ENCODE data around the gene ACOXL.

Gene ACOXL

DNA sequence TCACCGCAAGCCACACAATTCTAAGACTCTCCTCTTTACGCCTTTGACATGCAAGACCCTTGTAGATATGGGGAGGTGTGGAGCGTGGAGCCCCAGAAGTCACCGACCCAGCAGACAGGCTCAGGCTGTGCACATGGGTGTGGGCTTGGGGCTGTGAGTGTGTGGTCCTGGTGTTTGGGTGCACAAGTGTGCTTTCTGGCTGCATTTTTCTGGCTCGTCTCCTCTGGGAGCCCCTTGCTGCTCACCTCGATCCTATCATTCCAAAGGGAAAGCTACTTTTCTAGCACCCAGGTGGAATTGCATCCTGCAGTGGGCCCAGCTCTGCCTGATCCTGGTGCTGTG lies 143.0 kb downstream of the ACOXL start:
- DNase-seq (ENCODE audit: low read depth in 3 of 3): no peak

DNA sequence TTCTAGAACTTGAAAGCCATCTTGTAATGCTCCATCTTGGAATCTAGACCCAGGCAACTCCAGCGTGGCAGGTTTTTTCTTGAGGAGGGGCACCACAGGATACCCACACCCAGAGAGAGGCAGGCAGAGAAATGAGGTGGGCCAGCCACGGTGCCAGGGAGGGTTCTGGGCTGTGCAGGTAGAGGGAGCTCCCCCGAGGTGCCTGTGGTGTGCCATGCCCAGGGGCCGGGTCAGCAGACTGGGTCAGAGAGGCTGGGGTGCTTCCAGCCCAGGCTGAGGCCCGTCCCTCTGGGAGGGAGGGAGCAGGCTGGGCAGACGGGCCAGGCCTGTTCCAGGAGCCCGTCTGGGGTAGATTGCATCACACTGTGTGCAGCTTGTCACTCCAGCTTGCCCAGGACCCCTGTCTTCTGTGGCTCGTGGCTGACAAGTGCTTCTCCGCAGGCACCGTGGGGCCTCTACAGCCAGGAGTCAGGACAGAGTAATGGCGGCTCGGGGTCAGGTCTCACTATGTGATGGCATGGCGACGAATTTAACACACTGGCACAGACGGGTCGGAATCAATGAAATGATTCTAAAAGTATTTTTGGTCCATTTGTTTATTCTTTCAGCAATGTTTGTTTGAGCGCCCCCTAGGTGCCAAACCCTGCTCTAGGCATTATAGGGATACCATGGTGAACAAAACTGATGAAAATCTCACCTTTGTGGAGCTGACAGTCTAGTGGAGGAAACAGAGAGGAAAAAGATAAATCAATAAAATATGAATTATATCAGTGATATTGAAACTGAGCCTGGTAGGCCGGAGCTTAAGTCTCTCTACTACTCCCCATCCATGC lies 144.0 kb downstream of the ACOXL start:
- no peak for DNase-seq (ENCODE audit: low read depth in 3 of 3)

DNA sequence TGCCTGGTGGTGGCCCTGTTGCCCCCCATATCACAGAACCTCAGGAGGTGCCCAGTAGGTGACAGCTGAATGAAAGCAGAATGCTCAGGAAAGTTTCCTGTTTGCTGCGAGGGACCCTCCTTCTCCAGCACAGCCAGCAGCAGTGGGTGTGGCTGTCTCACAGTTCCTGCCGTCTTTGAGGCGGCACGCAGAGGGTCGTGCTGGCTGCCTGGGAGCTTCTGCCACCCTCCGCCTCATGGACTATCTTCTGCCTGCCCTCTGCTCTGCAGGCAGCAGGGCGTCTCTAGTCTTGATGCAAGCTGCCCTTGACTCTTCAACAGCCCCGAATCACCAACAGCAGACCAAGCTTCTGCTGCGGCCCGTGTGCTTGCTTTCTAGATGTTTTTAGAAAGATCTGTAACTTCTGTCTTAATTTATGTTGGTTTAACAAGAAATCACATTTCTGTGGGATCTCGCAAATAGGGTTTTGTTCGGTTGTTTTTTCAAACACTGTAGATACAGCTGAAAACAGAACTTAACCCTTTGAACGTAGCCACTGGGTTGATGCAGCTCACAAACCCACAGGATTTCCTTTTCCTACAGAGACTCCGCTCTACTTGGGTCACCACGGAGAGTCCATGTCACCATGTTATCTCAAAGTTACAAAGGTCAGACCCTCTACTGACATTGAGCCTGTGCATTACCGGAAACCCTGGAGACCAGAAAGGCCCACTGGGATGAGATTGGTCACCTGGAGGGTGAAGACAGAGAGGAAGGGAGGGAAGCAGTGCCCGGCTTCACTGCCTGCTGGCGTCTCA lies 144.9 kb downstream of the ACOXL start:
- DNase-seq (ENCODE audit: low read depth in 3 of 3): no peak

DNA sequence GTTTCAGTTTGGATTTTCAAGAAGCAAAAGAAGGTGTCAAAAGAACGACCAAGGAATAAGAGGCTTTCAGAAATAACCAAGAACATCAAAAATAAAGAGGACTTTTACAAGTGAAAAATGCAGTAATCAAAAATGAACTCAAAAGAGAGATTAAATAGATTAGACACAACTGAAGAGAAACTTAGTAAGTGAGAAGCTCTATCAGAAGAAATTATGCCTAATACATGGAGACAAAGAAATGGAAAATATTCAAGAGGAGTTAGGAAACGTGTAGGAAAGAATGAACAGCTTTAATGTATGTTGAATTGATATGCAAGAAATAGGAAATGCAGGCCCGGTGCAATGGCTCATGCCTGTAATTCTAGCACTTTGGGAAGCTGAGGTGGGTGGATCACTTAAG lies 145.8 kb downstream of the ACOXL start:
- DNase-seq (ENCODE audit: low read depth in 3 of 3): no peak

DNA sequence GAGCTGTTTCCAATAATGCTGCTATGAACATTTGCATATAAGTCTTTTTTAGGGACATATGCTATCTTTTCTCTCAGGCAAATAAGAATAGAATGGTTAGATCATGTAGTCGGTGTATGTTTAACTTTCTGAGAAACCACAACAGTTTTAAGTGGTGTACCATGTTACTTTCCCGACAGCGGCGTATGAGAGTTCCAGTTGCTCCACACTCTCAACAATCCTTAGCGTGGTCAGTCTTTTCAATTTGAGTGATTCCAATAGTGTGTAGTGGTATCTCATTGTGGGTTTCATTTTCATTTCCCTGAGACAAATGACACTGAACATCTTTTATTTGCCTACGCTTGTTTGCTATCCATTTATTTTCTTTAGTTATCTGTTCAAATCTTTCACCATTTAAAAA lies 149.5 kb downstream of the ACOXL start:
- DNase-seq (ENCODE audit: low read depth in 3 of 3): no peak

DNA sequence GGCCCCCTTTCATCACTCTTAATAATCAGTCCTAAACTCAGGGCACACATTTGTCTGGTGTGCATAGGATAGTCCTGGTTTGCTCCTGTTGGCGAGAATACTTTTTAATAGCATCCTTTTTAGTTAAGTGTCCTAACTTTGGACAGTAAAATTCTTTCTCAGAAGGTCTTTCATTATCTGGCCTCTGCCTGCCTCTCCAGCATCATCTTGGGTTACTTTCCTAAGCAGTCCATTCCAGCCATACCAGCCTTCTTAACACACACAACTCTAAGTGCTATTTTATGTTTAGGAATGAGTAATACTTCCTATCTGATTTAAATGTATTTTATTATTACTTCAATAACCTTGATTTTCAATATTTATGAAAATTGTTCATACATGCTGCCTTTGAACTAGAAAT lies 151.0 kb downstream of the ACOXL start:
- DNase-seq (ENCODE audit: low read depth in 3 of 3): no peak

DNA sequence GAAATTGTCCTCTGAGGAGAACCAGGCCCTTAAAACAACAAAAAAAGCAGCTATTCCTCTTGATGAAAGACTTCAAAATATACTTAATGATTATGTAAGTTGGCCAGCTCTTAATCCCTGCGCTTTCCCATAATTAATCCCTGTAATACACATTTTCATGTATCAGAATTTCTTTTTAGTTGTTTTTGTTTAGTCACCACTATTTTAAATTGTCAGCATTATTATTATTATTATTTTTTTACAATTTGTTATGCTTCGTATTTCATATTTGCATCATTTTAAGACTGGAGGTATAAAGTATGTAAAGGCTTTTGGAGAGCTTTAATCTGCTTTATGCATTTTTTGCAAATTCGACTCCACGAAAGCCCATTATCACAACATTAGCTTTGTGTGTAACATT lies 152.9 kb downstream of the ACOXL start:
- DNase-seq (ENCODE audit: low read depth in 3 of 3): no peak

DNA sequence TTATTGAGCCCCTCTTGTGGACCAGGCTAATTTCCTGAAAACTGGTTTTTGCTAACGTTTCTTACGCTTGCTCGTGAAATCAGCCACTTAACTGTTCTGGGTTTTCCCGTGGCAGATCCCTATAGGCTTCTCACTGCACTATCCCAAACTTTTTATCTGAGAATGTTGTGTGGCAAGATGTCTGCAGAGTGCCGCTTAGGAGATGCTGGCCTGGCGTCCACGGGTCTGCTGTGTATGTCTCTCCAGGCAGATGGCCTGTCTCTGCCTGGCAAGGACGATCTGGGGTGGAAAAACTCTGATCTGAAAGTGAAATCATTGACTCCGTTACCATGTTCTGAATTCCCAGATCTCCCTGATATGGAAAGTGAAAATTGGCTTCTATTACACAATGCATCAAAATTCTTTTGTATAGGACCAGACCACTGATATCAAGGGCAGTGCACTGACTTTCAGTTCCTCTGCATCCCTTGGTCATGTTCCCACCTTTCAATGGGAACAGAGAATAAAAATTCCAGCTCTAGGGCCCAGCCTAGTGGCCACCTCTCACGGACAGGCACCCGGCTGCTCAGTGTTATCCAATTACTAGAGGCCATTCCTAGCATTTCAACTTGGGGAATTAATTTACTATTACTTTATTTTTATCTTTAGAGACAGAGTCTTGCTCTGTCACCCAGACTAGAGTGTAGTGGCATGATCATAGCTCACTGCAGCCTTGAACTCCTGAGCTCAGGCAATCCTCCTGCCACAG lies 154.6 kb downstream of the ACOXL start:
- no peak for DNase-seq (ENCODE audit: low read depth in 3 of 3)

DNA sequence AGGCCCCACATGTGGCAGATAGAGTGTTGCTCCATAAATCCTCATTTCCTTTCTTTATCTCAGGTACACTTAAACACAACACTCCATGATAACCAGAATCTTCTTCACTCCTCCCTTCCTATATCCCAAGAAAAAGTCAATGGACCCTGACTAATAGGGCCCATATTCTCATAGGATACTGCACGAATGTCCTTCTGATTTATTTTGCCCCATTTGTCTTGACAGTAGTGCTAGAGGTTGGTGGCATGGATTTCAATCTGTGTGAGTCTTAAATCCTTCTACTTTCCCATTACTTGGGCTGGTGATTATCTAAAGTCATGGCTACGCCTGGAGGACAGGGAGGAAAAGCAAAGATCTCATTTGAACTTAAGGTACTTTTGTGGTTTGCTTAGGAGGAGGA lies 156.0 kb downstream of the ACOXL start:
- no peak for DNase-seq (ENCODE audit: low read depth in 3 of 3)

DNA sequence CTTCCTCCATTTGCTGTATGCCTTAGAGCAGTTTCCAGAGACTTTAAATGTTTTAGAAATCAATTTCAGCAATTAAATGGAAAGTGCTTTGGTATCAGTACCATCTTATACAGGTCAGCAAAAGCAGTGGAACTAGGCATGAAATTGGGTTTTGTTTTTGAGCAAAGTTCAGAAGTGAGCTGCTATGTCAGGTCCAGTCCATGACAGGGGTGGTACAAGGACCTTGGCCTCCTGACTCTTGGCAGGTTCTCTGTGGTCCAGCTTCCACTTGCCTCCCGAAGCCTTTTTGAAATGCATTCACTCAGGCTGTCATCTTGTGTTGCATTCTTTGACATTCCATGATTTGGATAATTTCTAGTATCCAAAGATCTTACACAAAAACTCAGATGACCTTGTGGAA lies 159.3 kb downstream of the ACOXL start:
- no peak for DNase-seq (ENCODE audit: low read depth in 3 of 3)

DNA sequence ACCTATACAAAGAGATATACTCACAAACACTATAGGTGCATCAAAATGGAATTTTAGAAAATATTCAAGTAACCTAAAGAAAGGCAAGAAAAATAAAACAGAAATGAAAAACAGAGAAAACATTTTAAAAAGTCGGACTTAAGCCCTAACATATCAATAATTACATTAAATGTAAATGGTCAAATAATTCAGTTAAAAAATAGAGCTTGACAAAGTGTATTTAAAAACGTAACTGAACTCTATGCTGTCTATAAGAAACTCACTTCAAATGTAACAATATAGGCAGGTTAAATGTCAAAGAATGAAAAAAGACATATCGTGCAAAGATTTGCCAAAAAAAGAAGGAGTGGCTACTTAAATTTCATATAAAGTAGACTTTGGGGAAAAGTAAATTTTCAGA lies 163.9 kb downstream of the ACOXL start:
- no peak for DNase-seq (ENCODE audit: low read depth in 3 of 3)

DNA sequence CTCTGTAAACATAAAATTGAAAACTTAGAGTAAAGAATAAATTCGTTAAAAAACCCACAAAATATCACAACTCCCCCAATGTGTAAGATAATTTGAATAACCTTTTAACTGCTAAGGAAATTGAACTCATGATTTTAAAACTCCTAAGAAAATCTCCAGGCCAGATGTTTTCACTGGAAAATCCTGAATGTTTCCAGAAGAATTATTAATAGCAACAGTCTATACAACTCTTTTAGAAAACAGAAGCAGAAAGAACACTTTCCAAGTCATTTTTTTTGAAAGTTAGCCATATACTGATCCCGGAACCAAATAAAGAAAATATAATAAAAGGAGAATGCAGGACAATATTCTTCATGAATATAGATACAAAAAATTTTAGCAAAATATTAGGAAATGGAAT lies 165.6 kb downstream of the ACOXL start:
- no peak for DNase-seq (ENCODE audit: low read depth in 3 of 3)

DNA sequence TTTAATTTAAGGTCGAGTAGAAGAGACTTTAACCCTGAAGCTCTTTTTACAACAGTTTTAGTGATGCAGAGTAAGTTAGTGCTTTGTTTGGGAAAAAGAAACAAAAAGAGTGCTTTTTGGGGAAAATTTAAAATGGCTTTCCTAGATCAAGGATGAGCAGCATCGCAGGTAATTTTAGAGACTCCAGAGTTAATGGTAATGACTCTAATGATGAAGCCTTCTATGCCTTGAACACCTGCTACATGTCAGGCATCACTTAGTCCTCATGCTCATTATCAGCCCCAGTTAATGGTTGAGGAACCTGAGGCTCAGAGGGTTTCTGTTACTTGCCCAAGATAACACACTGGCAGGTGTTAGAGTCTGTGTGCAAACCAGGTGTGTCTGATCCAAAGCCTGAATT lies 167.8 kb downstream of the ACOXL start:
- DNase-seq (ENCODE audit: low read depth in 3 of 3): no peak

DNA sequence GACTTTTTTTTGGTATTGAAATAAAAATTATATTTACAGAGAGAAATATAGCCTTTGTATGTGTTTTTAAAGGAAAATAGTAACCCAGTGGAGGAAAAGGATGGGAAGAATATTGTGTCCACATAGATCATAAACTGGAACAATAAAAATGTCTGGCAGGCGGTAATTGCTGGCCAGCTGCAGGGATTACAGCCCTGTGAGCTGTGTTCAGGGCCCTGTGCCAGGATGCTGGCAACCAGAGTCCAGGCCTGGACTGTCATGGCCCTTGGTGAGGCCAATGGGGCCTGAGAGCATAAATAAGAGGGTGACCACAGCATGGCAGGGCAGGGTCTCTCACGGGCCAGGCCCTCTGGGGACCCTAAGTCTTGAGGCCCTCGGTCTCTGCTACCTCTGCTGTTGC lies 171.2 kb downstream of the ACOXL start:
- no peak for DNase-seq (ENCODE audit: low read depth in 3 of 3)

DNA sequence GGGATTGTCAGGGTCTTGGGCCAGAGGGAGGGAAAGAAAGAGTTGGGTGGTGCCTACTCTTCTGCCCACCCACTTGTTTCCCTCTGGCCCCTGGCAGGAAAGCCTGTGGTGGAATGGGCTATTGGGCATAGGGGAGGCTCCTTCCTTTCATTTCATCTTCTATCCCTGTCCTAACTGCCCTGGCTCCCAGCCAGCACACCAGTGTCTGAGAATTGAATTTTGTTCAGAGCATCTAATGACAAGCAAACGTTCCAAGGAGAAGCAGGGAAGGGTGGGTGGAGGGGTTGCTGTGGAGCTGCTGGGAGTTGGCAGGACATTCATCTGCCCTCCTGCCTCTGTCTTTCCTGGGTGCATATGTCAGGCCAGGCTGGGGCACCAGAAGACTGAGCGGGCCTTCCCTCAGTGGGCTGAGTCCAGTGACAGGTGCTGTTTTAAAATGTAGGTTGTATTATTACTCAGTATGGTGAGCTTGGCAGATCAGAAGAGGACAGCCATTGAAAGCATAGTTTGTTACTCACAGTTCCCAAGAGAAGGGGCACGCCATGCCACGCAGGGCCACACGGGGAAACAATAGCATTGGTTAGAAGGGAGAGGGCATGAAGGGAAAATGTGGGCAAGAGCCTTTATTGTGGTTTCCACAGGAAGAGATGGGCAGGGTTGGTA lies 171.9 kb downstream of the ACOXL start:
- DNase-seq (ENCODE audit: low read depth in 3 of 3): no peak

DNA sequence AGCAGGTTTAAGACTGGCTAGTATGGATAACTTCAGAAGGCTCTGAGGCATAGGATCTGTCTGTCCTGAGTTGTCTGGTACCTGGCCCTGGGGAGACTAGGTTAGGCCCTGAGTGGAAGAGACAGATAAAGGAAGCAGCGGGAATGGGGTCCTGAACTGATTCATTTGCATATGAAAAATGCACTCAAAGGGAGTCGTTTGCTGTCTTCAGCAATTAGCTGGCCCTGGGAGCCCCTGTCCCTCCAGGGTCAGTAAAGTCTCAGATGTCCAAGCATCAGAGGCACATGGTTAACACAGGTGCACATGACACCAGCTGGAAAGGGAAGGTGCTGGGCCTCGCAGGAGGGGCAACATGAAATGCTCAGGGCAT lies 172.4 kb downstream of the ACOXL start:
- DNase-seq (ENCODE audit: low read depth in 3 of 3): no peak

DNA sequence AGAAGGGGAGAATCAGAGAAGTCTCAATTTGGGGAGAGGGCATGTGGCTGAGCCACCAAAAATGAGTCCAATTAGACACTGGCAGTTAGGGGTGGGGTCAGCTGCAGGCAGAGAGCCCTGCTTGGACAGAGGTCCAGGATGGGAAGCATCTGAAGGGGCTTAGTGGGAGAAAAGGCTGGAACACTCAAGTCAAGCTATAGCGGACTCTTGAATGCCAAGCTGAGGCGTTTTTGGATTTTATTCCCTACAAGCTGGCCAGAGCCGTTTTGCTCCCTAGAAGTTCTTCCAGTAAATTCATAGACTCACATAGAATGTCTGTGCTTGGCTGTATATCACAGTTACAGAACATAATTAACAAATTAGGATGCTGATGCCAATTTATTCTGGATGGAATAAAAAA lies 172.8 kb downstream of the ACOXL start:
- no peak for DNase-seq (ENCODE audit: low read depth in 3 of 3)

DNA sequence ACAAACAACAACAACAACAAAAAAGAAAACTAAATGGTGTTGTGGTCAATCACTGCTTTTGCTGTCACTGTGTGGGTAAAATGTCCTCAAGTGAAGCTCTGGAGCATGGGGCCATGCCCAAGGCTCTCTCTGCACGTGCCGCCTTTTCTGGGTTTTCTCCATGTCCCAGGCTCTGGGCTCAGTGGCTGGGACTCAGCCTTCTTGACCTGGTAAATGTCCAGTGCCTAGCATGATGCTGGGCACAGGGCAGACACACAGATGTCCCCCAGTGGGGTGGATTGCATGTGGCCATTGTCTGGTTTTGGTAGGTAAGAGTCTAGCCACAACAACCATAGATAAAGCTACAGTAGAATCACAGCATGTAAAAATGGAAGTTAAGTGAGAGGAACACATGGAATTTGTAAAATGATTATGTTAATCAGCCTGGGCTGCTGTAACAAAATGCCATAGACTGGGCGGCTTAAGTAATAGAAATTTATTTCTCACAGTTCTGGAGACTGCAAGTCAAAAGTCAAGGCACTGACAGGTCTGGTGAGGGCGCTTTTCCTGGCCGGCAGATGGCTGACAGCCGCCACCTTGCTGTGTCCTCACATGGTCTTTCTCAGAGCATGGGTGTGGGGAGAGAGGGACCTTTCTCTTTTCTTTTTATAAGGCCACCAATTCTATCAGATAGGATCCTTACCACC lies 174.4 kb downstream of the ACOXL start:
- DNase-seq (ENCODE audit: low read depth in 3 of 3): no peak

DNA sequence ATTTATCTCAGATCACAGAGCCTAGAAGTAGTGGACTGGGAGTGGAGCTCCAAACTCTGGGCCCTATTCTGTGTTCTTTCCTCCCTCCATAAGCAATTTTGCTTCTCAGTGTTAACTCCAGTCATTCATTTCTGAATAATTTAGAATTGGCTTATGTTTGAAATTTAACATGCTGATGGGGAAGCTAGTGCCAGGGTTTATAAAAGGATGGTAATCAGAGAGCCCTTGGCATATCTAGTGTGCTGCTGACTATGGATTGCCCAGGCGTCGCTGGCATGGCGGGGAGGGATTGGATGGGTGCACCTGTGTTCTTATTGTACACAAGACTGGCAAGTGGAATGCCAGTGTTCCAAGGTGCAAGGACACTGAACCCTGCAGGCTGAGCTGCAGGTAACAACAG lies 177.1 kb downstream of the ACOXL start:
- no peak for DNase-seq (ENCODE audit: low read depth in 3 of 3)

DNA sequence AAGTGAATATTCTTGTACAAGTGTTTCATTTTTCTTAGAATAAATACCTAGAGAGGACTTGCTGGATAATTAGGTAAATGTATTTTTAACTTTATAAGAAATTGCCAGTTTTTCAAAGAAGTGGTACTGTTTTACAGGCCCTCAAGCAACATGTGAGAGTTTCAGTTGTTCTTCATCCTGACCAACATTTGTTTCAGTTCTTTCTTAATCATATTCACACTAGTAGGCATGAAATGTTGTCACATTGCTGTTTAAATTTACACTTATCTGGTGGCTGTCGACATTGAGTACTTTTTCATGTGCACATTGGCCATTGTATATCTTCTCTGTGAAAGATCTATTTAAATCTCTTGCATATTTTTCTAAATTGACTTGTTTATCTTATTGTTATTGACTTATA lies 178.1 kb downstream of the ACOXL start:
- no peak for DNase-seq (ENCODE audit: low read depth in 3 of 3)

DNA sequence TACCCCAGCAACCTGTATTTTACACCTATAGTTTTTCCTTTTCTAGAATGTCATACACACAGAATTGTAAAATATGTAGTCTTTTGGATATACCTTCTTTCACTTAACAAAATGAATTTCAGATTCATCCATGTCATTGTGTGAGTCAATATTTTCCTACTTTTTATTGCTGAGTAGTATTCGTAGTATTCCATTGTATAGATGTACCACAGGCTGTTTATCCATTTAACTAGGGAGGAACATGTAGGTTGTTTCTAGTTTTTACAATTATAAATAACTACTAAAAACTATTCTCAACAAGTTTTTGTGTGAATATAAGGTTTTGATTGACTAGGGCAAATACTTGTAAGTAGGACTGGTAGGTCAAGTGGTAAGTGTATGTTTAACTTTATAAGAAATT lies 187.4 kb downstream of the ACOXL start:
- no peak for DNase-seq (ENCODE audit: low read depth in 3 of 3)

DNA sequence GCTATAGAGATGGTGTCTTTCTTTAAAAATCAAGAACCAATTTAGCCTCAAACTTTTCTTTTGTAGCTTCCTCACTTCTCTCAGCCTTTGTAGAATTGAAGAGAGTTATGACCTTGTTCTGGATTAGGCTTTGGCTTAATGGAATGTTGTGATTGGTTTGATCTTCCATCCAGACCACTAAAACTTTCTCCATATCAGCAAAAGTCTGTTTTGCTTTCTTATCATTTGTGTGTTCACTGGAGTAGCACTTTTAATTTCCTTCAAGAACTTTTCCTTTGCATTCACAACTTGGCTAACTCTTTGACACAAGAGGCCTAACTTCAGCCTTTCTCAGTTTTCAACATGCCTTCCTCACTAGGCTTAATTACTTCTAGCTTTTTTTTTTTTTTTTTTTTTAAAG lies 193.1 kb downstream of the ACOXL start:
- DNase-seq (ENCODE audit: low read depth in 3 of 3): no peak

Measured in stimulated activated CD4-positive, alpha-beta T cell treated with anti-CD3 and anti-CD28 coated beads, TNF-alpha, amount 100 ng/mL, for 48 hours (primary cell).